GM18870 (cell line): ENCODE data around the gene PXDC1.

Experiments used
- ATAC-seq: cut with Tn5 transposase; IDR thresholded peaks from one replicate; pipeline ENCODE4 v1.9.1; 2021; ENCODE audit warnings: moderate library complexity; ENCODE audit not compliant: unreplicated experiment

PXDC1 gene

GRCh38 chr6:3719462-3720308, 31.8 kb downstream of the PXDC1 start:
- ATAC-seq, result no peak

GRCh38 chr6:3718407-3718806, 33.1 kb downstream of the PXDC1 start:
- ATAC-seq, result no peak

- ATAC-seq, result no peak
Measured at GRCh38 chr6:3715285-3715684, 36.2 kb downstream of the PXDC1 start.

GRCh38 chr6:3714768-3715167, 36.7 kb downstream of the PXDC1 start:
- ATAC-seq, result no peak

GRCh38 chr6:3714111-3714510, 37.4 kb downstream of the PXDC1 start:
- no peak for ATAC-seq

GRCh38 chr6:3712827-3713665, 38.5 kb downstream of the PXDC1 start:
- no peak for ATAC-seq

GRCh38 chr6:3711776-3712175, 39.7 kb downstream of the PXDC1 start:
- no peak for ATAC-seq

- ATAC-seq, result no peak
Measured at GRCh38 chr6:3710403-3710802, 41.1 kb downstream of the PXDC1 start.

- ATAC-seq, result no peak
Measured at GRCh38 chr6:3708540-3708939, 43.0 kb downstream of the PXDC1 start.

- ATAC-seq, result no peak
Measured at GRCh38 chr6:3707751-3708412, 43.6 kb downstream of the PXDC1 start.

GRCh38 chr6:3707024-3707423, 44.5 kb downstream of the PXDC1 start:
- ATAC-seq, result no peak

- ATAC-seq, result no peak
Measured at GRCh38 chr6:3706547-3706946, 45.0 kb downstream of the PXDC1 start.

GRCh38 chr6:3701631-3702030, 49.9 kb downstream of the PXDC1 start:
- no peak for ATAC-seq

- no peak for ATAC-seq
Measured at GRCh38 chr6:3699231-3699630, 52.3 kb downstream of the PXDC1 start.

- no peak for ATAC-seq
Measured at GRCh38 chr6:3698021-3698420, 53.5 kb downstream of the PXDC1 start.

GRCh38 chr6:3697609-3698008, 53.9 kb downstream of the PXDC1 start:
- ATAC-seq, result no peak

GRCh38 chr6:3696525-3697088, 54.9 kb downstream of the PXDC1 start:
- ATAC-seq, result no peak

GRCh38 chr6:3695065-3695817, 56.3 kb downstream of the PXDC1 start:
- ATAC-seq, result no peak

- ATAC-seq, result no peak
Measured at GRCh38 chr6:3693831-3694230, 57.7 kb downstream of the PXDC1 start.

GRCh38 chr6:3690506-3690905, 61.0 kb downstream of the PXDC1 start:
- ATAC-seq, result no peak
